ENCODE data around the gene FGF3. TPM values are rescaled to one million over a fixed set of nuclear protein-coding genes. Genes with fewer than 3 reads are reported as not detected.

FGF3 gene
- total and polyA plus RNA-seq, 4 donors, result not detected

- Histone ChIP-seq H3K27ac (ENCODE audit: low read depth in 1 of 2, low read length in 1 of 2) (no peak overlapping the region), H3K36me3 (ENCODE audit: control insufficient read depth in 4 of 4, insufficient read depth in 4 of 4, low read length in 4 of 4) (no peaks in the 10 kb centered on the region), H3K4me3 (no peak overlapping the region), H3K4me1 (ENCODE audit: control insufficient read depth in 5 of 5, insufficient read depth in 5 of 5, low read length in 5 of 5) (peaks cover 0 to 1% (median 0%) of the 10 kb centered on the region in 5 donors), H3K9ac (ENCODE audit: insufficient read depth in 1 of 2, low read length in 2 of 2) (no peak overlapping the region), H3K9me3 (ENCODE audit: control insufficient read depth in 4 of 4, insufficient read depth in 3 of 4, low read length in 3 of 4) (peaks cover 0 to 5% (median 0%) of the 10 kb centered on the region in 4 donors), H3K27me3 (ENCODE audit: control insufficient read depth in 3 of 3, insufficient read depth in 3 of 3, low read length in 2 of 3) (peaks cover 31 to 67% (median 57%) of the 10 kb centered on the region in 3 donors)
- ATAC-seq (ENCODE audit: insufficient read depth, low FRiP score), result no peak
- DNase-seq, result no peak
- no peak for TF ChIP-seq CTCF (IDR thresholded peaks at IDR 0.05; ENCODE audit: control extremely low read depth, extremely low read depth)
- 12 to 13% methylated on average over 29 to 30 of the region's 30 CpGs for WGBS, 2 donors
Measured at GRCh38 chr11:69773626-69774353, 45.4 kb downstream of the FGF3 start.

DNA sequence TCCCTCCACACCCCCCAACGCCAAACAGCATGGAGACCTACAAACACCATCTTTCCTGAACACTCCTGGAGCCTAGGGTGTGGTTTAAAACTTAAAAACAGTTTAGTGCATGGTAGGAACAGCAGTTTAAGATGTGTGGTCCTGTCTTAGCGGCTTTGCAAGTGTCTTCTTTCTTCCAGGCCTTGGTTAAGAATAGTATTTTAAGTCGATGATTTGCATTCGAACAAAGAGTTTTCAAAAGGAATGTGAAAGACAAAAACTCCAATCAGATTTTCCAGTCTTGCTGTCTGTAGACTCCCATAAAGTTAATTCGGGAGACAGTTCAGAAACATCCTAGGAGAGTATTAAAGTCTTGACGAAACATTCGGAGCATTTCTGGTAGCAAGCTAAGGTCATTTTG is 47.8 kb downstream of the FGF3 start:
- Histone ChIP-seq H3K27me3 (ENCODE audit: control insufficient read depth in 3 of 3, insufficient read depth in 3 of 3, low read length in 2 of 3) (peaks cover 28 to 62% (median 47%) of the 10 kb centered on the region in 3 donors), H3K9me3 (ENCODE audit: control insufficient read depth in 4 of 4, insufficient read depth in 3 of 4, low read length in 3 of 4) (peaks cover 0 to 5% (median 0%) of the 10 kb centered on the region in 4 donors), H3K9ac (ENCODE audit: insufficient read depth in 1 of 2, low read length in 2 of 2) (no peak overlapping the region), H3K27ac (ENCODE audit: low read depth in 1 of 2, low read length in 1 of 2) (no peak overlapping the region), H3K4me1 (ENCODE audit: control insufficient read depth in 5 of 5, insufficient read depth in 5 of 5, low read length in 5 of 5) (peaks cover 0 to 3% (median 0%) of the 10 kb centered on the region in 5 donors), H3K4me3 (no peak overlapping the region), H3K36me3 (ENCODE audit: control insufficient read depth in 4 of 4, insufficient read depth in 4 of 4, low read length in 4 of 4) (no peaks in the 10 kb centered on the region)
- no peak for DNase-seq
- TF ChIP-seq CTCF (IDR thresholded peaks at IDR 0.05; ENCODE audit: control extremely low read depth, extremely low read depth), result no peak
- no peak for ATAC-seq (ENCODE audit: insufficient read depth, low FRiP score)
- 35 to 37% methylated on average over 7 of the region's 7 CpGs for WGBS, 2 donors

DNA sequence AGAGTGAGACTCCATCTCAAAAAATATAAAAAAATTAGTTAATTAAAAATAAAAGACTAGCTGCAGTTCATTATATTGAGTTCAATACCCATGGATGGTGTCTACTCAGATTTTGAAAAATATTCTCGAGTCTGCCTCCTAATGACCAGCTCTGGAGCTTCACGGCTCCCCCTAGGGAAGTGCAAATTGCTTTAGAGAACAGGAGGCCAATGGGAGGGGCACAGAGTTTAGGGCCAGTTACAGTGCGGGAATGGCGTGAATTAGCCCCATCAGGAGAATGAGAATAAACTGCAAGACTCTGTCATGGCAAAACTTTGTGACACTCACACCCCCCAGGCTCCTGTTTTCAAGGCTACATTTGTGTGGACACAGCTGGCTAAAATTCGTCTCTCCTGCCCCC is 48.7 kb downstream of the FGF3 start:
- ATAC-seq (ENCODE audit: insufficient read depth, low FRiP score) (no peak), DNase-seq (no peak)
- H3K9me3 ChIP-seq (ENCODE audit: control insufficient read depth in 4 of 4, insufficient read depth in 3 of 4, low read length in 3 of 4), result peaks cover 0 to 5% (median 0%) of the 10 kb centered on the region in 4 donors
- H3K27me3 ChIP-seq (ENCODE audit: control insufficient read depth in 3 of 3, insufficient read depth in 3 of 3, low read length in 2 of 3), result peaks cover 19 to 56% (median 41%) of the 10 kb centered on the region in 3 donors
- H3K9ac ChIP-seq (ENCODE audit: insufficient read depth in 1 of 2, low read length in 2 of 2), result no peak overlapping the region
- 24% methylated on average over 5 of the region's 5 CpGs for WGBS, 2 donors
- H3K27ac ChIP-seq (ENCODE audit: low read depth in 1 of 2, low read length in 1 of 2), result no peak overlapping the region
- no peaks in the 10 kb centered on the region for H3K36me3 ChIP-seq (ENCODE audit: control insufficient read depth in 4 of 4, insufficient read depth in 4 of 4, low read length in 4 of 4)
- peaks cover 0 to 3% (median 0%) of the 10 kb centered on the region in 5 donors for H3K4me1 ChIP-seq (ENCODE audit: control insufficient read depth in 5 of 5, insufficient read depth in 5 of 5, low read length in 5 of 5)
- TF ChIP-seq CTCF (IDR thresholded peaks at IDR 0.05; ENCODE audit: control extremely low read depth, extremely low read depth), result no peak
- H3K4me3 ChIP-seq, result no peak overlapping the region
